Stimulated activated CD8-positive, alpha-beta memory T cell treated with anti-CD3 and anti-CD28 coated beads, Interleukin-15, amount 100 ng/mL, for 1 hour (primary cell): Measurements from ENCODE around the gene KRTAP2-2.

Source experiments
- DNase-seq: peaks from one replicate; pipeline ENCODE4 v3.0.0-alpha.2; 2020; ENCODE audit warnings: low read depth

Gene KRTAP2-2

GRCh38 chr17:41020336-41020735 lies 34.7 kb downstream of the KRTAP2-2 start:
- DNase-seq = no peak

DNA sequence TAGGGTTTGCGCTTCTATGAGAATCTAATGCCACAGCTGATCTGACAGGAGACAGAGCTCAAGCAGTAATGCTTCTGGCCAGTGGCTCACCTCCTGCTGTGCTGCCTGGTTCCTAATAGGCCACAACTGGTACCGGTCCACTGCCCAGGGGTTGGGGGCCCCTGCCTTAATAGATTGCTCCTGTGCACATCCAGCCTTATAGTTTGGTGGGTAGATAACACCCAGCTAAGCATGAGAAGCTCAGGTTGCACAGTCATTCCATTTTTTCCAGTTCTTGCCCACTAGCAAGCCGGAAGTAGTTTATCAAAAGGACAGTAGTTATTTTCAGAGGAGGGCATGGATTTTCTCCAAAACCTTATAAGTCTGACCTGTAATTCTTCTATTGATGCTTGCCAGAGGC lies 35.6 kb downstream of the KRTAP2-2 start:
- no peak for DNase-seq

GRCh38 chr17:41018541-41018940 lies 36.5 kb downstream of the KRTAP2-2 start:
- no peak for DNase-seq

- DNase-seq = no peak
These were observed 38.3 kb downstream of the KRTAP2-2 start for GRCh38 chr17:41016578-41017215.

GRCh38 chr17:41015454-41015853 lies 39.6 kb downstream of the KRTAP2-2 start:
- no peak for DNase-seq

DNA sequence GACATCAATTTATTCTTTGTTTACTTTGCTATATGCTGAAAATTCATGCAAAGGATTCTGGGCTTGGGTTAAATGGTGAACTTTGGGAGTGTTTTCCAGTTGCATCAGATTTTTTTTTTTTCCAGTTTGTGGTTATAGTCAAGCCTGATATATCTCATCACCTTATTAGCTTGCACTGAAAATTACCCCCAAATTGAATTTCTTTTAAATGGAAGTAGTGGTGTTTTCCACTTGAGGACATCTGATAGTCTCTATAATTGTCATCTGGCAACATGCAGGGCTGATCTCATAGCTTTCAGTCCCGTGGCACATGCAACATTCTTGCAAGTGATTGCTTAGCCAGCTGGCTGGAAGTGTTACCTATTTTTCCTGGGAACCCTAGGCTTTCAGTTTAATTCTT lies 41.4 kb downstream of the KRTAP2-2 start:
- DNase-seq = no peak

DNA sequence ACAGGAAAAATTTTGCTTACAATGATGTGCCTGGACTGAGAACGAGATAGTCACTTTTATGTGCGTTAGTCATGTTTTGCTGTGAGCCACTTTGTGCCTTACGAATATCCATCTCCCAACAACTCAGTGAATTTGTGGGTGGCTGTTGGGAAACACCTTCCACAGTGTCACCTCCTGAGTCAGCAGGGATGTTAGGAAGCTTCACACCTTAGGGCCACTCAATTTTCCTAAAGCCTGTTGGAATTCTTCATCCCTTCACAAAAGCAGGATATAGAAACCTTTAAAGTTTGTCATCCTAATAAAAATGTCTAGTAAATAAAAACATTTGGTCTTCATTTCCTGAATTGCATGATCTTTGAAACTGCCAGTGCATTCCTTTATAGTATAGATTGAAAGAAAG lies 41.8 kb downstream of the KRTAP2-2 start:
- no peak for DNase-seq

DNA sequence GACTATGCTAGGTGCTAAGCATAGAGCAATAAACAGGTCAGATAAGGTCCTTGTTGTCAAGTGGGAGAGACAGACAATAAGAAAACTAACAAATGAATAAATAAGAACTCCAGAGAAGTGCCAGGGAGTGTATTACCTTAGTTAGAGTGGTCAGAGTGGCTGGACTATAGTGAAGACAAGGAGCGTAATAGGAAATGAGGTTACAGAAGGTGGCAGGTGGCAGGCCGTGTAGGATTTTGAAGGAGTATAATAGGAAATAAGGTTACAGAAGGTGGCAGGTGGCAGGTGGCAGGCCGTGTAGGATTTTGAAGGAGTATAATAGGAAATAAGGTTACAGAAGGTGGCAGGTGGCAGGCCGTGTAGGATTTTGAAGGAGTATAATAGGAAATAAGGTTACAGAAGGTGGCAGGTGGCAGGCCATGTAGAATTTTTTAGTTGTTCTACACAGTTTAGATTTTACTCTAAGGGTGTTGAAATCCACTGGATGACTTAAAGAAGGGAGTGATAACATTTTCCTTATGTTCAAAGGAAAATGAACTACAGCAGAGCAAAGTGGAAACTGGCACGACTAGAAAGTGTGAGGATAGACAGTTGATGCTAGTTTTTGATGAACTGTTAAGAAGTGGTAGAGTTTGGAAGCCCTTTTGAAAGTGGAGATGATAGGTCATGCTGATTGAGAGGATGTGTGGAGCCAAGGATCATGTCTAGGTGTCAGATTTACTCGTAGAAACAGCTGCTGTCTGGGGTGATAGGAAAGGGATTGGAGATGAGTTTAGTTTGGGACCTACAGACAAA lies 42.5 kb downstream of the KRTAP2-2 start:
- no peak for DNase-seq

- DNase-seq = no peak
These were observed 44.6 kb downstream of the KRTAP2-2 start for GRCh38 chr17:41010441-41010840.

- DNase-seq = no peak
These were observed 45.1 kb downstream of the KRTAP2-2 start for GRCh38 chr17:41009936-41010335.

DNA sequence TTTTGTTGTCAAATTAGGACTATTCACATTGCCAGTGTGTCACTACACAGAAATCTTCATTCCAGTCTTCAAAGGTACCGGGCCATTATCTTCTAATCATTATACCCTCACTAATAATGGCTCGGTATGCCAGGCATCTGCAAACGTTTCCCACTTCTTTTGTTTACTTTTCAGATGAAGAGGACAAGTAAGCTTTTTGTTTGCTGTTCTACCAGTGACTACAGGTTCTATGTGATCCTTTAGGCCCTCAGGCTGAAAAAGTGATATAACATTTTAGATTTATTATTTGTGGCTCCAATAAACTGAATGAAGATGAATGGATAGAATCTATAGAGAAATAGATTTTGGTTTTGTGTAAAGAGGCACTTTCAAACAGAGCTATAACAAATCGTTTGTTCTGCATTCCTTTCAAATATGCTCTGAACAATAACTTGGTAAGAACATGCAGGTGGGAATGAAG lies 45.7 kb downstream of the KRTAP2-2 start:
- DNase-seq = no peak

GRCh38 chr17:41008811-41009210 lies 46.2 kb downstream of the KRTAP2-2 start, which contains the start of gene KRTAP3-1:
KRTAP3-1 (minus strand) TSS chr17:41009128; CDS start chr17:41009074, 54 bp downstream.
- no peak for DNase-seq
